ENCODE data around the gene SYTL1.
A peak's percentile ranks its signal among the peaks of the same experiment; 100 is the strongest.

SYTL1 gene

GRCh38 chr1:27321813-27322568 lies 19.8 kb upstream of the SYTL1 start, which contains the start of gene TMEM222:
Gene TMEM222, plus strand, starts transcription at chr1:27322163. Its CDS starts 35 bp downstream, at chr1:27322198.
- DNase-seq, result peak; percentile 96 to 97

GRCh38 chr1:27322569-27323240 lies 19.1 kb upstream of the SYTL1 start:
- no peak for DNase-seq

GRCh38 chr1:27325286-27325685 lies 16.5 kb upstream of the SYTL1 start:
- DNase-seq, result no peak

GRCh38 chr1:27327964-27328363 lies 13.9 kb upstream of the SYTL1 start:
- no peak for DNase-seq

GRCh38 chr1:27330786-27331185 lies 11.0 kb upstream of the SYTL1 start:
- DNase-seq, result no peak

GRCh38 chr1:27331426-27331825 lies 10.4 kb upstream of the SYTL1 start:
- no peak for DNase-seq

GRCh38 chr1:27331922-27332321 lies 9.9 kb upstream of the SYTL1 start:
- no peak for DNase-seq

DNA sequence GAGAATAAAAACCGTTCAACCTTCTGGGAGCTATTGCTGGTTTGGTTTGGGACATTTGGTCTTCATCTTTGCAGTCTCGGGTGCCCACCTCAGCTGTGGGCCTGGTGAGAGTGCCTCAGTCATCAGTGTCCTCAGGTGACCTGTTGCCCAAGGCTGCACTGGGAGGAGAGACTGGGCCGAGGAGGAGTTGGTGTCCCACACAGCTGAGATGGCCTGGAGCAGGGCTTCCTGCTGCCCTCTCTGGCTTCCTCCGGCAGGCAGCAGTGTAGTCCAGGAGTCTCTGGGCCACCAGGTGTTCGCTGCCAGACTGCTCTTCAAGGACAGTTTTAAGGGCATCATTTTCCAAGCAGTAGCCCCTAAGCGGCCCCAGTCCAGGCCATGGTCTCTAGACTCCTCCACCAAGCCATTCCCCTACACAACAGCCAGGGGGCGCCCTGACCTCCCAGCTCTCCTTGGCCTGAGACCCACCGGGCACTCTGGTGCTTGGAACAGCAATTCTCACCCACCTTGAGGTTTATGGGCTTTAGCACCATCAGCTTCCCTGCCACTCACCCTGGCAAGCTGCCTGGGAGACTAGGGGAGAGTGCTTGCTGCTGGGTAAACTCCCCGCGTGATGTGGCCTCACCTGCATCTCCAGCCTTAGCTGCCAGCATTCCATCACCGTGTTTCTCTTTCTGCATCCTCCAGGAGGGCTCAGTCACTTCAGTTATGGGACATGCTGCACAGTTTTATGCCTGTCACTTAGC lies 9.1 kb upstream of the SYTL1 start:
- peak; percentile 59 to 71 for DNase-seq

DNA sequence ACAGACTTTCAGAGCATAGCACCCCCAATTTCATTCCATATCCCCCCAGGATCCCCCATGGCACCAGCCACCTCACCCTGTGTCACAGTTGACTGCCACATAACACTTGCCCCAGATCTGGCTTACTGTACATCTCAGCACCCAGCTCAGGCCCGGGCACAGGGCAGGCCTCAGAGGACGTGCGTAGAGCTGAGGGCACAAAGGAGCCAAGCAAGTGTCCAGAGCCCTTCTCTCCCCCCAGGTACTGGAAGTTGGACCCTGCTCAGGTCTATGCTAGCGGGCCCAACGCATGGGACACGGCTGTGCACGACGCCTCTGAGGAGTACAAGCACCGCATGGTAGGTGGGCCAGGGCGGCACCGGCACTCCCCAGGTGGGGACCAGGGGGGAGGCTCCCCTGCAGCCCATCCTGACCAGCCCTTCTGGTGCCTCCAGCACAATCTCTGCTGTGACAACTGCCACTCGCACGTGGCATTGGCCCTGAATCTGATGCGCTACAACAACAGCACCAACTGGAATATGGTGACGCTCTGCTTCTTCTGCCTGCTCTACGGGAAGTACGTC lies 8.0 kb upstream of the SYTL1 start:
- DNase-seq, result no peak

GRCh38 chr1:27335506-27336422 lies 6.1 kb upstream of the SYTL1 start:
- no peak for DNase-seq

GRCh38 chr1:27336756-27337155 lies 5.1 kb upstream of the SYTL1 start:
- DNase-seq, result no peak

DNA sequence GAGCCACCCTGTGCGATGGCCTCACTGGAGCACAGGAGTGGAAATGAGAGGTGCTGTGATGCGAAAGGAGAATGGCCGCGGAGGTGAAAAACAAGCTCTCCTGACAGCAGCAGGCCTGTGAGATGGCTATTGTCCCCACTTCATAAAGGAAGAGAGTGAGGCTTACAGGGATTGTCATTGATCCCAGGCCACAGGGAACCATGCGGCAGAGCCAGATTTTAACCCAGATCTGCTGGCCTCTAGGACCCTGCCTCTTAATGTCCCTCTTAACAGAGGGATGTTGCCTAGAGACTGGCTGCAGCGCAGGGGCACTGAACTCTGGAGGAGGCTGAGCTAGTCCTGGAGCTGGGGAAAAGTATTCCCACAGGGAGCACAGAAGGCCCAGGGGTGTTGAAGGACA lies 3.1 kb upstream of the SYTL1 start:
- no peak for DNase-seq

- no peak for DNase-seq
These were observed 2.6 kb upstream of the SYTL1 start for GRCh38 chr1:27339213-27339612.

DNA sequence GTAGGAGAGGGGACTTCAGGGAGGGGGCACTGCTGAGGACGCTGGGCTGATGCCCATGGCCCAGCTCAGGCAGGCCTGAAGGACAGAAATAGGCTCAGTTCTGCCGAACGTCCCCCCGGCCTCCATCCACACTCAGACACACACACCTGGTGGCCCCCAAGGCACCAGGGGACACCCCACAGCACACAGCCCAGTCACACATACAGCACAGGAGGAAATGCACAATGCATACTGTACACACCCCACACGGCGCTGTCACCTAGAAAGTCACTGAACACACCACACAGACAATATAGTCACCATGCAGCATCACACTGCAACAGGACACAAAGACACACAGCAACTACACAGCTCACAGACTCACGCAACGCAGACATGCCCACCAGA lies 562 bp downstream of the SYTL1 start:
- DNase-seq, result peak in 1 of 2 donors; percentile 43

DNA sequence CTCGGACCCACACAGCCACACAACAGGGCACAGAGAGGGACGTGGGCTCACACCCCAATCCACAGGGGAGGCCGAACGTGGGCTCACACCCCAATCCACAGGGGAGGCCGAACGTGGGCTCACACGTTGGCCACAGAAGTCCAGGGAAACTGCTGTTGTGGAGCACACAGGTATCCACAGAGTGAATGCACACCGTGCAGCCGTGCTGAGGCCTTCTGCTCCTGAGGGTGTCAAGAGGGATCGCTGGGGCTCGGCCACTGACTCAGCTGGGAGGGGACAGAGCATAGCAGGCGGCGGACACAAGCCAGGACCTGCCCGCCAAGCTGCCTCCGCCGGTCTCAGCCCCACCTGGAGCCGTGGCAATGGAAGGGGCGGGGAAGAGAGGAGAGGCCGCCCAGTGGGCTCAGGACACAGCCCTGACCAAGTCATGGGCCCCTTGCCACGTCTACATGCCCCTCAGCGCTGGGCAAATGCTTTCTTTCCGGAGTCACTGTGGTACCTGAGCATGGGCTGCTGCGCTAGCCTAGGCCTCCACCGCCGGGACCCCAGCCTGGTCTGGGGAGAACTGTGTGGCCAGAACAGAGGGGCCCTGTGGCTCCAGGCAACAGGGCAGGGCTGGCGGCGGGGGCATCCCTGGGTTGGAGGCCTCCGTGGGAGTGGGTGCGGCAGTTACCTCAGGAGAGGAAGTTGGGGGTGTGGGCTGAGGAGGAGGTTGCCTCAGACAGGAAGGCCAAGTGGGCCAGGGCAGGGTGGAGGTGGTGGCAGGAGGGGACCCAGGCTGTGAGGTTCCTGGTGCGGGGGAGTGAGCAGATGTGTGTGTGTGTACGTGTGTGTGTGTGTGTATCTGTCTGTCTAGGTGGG lies 1.2 kb downstream of the SYTL1 start:
- peak; percentile 82 to 87 for DNase-seq

- no peak for DNase-seq
These were observed 1.8 kb downstream of the SYTL1 start for GRCh38 chr1:27343639-27344025.

DNA sequence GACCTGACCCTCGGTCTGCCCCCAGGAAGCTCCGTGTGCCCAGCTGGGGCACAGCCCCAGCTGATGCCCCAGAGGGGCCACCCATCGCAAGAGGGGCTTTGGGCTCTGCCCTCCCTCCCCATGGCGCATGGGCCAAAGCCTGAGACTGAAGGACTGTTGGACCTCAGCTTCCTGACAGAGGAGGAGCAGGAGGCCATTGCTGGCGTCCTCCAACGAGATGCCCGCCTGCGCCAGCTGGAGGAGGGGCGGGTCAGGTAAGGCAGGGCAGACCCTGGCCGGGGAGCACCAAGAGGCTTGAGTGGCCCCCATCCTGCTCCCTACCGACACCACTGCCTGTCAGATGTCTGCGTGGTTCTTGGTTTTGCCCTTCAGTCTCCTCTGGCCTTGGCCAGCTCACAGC lies 3.5 kb downstream of the SYTL1 start:
- no peak for DNase-seq

DNA sequence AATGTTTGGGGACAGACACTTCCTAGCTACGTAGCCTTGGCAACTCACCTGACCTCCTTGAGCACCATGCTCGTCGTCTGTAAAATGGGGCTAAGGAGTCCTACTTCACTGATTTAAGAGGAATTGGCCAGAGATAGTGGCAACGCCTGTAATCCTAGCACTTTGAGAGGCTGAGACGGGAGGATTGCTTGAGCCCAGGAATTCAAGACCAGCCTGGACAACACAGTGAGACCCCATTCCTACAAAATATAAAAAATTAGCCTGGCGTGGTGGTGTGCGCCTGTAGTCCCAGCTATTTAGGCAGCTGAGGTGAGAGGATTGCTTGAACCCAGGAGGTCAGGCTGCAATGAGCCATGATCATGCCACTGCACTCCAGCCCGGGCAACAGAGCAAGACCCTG lies 4.5 kb downstream of the SYTL1 start:
- DNase-seq, result no peak

DNA sequence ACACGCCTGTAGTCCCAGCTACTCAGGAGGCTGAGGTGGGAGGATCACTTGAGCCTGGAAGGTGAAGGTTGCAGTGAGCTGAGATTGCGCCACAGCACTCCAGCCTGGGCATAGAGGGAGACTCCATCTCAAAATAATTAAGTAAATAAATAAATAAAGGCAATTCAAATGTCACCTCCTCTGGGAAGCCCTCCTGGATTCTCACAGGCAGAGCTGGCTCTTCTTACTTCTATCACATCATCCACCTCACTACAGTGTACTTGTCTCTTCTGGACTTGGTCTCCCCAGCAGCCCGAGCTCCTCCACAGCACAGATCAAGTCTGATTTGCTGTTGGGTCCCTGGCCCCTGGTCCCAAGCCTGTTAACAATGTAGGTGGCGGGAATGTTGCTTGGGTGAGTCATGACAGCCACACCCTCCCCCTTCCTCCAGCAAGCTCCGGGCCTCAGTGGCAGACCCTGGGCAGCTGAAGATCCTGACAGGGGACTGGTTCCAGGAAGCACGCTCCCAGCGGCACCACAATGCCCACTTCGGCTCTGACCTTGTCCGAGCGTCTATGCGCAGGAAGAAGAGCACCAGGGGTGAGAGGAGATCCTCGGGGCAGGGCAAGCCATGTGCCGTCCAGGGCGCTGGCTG lies 5.3 kb downstream of the SYTL1 start:
- DNase-seq, result no peak

DNA sequence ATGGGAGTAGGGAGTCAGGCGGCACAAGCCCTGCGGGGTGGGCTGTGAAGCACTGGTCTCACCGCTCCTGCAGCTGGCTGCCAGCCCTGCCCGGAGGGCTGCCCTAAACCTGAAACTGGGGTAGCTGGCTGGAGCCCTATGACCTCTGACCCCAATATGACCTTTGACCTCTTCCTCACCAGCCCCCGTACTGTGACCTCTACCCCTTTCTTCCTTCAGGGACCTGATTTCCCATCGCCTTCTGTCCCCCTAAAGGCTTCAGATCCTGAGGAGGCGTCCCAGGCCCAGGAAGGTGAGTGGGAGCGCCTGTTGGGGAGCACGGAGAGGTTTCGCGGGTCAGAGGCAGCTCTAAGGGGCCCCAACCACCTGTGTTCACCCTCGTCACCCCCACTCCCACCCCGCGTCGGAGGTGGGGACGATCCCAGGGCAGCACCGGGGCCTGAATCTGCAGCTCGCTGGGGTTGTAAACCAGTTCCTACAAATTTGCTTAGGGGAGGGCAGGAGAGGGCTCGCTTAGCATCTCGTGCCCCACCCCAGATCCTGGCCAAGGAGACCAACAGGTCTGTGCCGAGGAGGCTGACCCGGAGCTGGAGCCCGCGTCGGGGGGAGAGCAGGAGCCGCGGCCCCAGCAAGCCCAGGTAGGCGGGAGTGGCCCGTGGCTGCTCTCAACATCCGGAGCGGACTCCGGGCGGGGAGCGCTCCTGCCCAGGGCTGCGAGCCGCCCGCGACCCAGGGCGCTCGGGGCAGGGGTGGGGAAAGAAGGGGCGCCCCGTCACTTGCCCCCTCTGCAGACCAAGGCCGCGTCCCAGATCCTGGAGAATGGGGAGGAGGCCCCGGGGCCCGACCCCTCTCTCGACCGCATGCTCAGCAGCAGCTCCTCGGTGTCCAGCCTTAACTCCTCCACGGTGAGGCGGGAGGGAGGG lies 7.3 kb downstream of the SYTL1 start:
- peak in 1 of 2 donors; percentile 37 for DNase-seq
